Adrenal gland (tissue), 5 donors: Measurements from ENCODE around the gene ITCH.

Experiments
- POLR2A ChIP-seq, 2 donors: fragments of 450-650 bp; IDR thresholded peaks; one replicate each; pipeline ENCODE4 v1.6.1; 2017; ENCODE audit warnings: antibody characterized with exemption in 2 of 2, mild to moderate bottlenecking in 2 of 2, moderate library complexity in 1 of 2
- TF ChIP-seq, protein P1 (sequence below), 6 experiments: fragments of 450-650 bp in 4 of 6; fragments of 200-600 bp in 2 of 6; sonication (generic) in 1 of 6; IDR thresholded peaks; 1 replicate in 5 of 6; 2 replicates in 1 of 6; pipeline versions ENCODE4 v1.5.1 to v1.8.0; 2016 to 2021; ENCODE audit warnings: antibody characterized with exemption in 6 of 6, mild to moderate bottlenecking in 2 of 6, moderate library complexity in 1 of 6
- donor health status: DM: no; HTN: no; CAD: no.

DNA sequence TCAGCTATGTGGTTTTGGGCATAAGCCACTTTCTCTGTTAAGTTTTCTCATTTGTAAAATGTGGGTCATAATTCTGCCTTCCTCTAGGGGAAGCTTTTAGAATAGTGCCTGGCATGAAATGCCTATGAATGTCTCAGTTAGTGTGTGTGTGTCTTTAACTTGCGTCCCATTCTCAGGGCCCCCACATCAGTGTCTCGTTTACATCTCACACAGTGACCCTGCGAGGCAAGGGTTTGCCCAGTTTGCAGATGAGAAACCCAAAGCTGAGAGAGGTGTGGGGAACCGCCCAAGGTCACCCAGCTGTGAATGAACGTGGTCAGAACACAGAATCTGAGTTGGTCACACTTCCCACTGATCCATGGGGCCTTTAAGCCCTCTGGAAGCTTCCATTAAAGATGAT, 167.3 kb downstream of the ITCH start:
- TF ChIP-seq, protein P1, sequence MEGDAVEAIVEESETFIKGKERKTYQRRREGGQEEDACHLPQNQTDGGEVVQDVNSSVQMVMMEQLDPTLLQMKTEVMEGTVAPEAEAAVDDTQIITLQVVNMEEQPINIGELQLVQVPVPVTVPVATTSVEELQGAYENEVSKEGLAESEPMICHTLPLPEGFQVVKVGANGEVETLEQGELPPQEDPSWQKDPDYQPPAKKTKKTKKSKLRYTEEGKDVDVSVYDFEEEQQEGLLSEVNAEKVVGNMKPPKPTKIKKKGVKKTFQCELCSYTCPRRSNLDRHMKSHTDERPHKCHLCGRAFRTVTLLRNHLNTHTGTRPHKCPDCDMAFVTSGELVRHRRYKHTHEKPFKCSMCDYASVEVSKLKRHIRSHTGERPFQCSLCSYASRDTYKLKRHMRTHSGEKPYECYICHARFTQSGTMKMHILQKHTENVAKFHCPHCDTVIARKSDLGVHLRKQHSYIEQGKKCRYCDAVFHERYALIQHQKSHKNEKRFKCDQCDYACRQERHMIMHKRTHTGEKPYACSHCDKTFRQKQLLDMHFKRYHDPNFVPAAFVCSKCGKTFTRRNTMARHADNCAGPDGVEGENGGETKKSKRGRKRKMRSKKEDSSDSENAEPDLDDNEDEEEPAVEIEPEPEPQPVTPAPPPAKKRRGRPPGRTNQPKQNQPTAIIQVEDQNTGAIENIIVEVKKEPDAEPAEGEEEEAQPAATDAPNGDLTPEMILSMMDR (IDR thresholded peaks at IDR 0.05) = no peak
- no peak for TF ChIP-seq POLR2A (IDR thresholded peaks at IDR 0.05)
